ENCODE measurements around the gene CHKB. TPM values are rescaled to one million over a fixed set of nuclear protein-coding genes. Genes with fewer than 3 reads are reported as not detected.

CHKB gene
- total RNA-seq, 1 experiment from 2014 or later: 55.1 TPM

DNA sequence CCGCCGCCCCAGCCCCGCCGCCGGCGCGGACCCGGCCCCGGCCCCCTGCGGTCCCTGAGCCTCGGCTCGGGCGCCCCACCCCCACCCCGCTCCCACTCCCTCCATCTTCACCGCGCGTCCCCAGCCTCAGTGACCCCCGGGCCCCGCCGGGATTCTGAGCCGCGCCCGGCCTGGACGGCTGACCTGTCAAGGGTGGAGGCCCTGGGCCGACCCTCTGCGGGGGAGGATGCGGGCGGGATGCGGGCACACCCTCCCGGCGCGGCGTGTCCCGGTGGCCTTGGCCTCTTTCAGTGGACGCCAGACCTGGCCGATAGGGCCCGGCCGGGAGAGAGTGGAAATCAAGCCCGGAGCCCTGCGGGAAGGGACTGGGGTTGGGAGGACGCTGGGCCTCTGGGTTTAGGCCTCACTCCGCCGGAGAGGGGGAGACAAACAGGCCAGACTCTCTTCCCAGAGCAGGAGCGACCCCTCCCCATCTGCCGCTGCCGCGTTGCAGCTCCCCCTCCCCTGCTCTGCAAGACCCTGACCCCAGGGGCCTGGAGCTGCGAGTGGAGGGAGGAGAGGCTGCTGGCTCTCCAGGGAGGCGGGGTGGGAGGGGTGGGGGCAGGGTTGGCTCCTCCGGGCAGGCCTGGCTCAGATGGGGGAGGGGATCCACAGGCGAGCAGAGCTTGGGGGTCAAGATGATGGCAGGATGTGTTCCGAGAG lies 18.5 kb upstream of the CHKB start:
- POLR2A ChIA-PET: no interaction called here
- Histone ChIP-seq H3K9me2 (ENCODE audit: insufficient read depth) (no peaks in the 10 kb centered on the region), H3K36me3 (ENCODE audit: control insufficient read depth in 1 of 2, insufficient read depth in 2 of 2, low read length in 2 of 2) (no peaks in the 10 kb centered on the region), H3K27ac (ENCODE audit: low read depth, low read length) (no peak overlapping the region), H3K4me3 (replicated peaks in 1 of 2; ENCODE audit: low read depth in 1 of 2, low read length in 2 of 2) (peak overlapping the region; percentile 36 to 55), H3K9me3 (ENCODE audit: control insufficient read depth in 1 of 2, insufficient read depth in 1 of 2, low read depth in 1 of 2, low read length in 2 of 2) (no peaks in the 10 kb centered on the region), H3K79me2 (ENCODE audit: insufficient read depth, low read length) (no peaks in the 10 kb centered on the region), H3K4me1 (ENCODE audit: control insufficient read depth in 1 of 2, insufficient read depth in 2 of 2, low read length in 2 of 2) (peaks cover 0 to 10% of the 10 kb centered on the region in 2 experiments; a peak in 1 of 4 replicates), H2AFZ (ENCODE audit: low read depth, low read length, poor library complexity, severe bottlenecking) (no peak overlapping the region), H3K4me2 (ENCODE audit: low read length) (peak overlapping the region; percentile 68), H3K9ac (ENCODE audit: low read length) (no peak overlapping the region), H4K20me1 (ENCODE audit: insufficient read depth) (no peaks in the 10 kb centered on the region), H3K27me3 (ENCODE audit: insufficient read depth, low read length) (no peaks in the 10 kb centered on the region)
- intact Hi-C loops (cut with micrococcal nuclease): no loop called here
- TF ChIP-seq POLR2AphosphoS5 (IDR thresholded peaks at IDR 0.05; ENCODE audit: low read depth, low read length) (no peak), CEBPB (IDR thresholded peaks at IDR 0.05; ENCODE audit: low read depth) (no peak), EZH2phosphoT487 (IDR thresholded peaks at IDR 0.05; ENCODE audit: borderline replicate concordance) (no peak), TCF7L2 (IDR thresholded peaks at IDR 0.05; ENCODE audit: borderline replicate concordance, extremely low read depth, insufficient read depth, insufficient read length) (no peak), YY1 (IDR thresholded peaks at IDR 0.05; ENCODE audit: extremely low read depth, insufficient replicate concordance, low read depth, low read length) (no peak), ZFX (IDR thresholded peaks at IDR 0.05) (peak; percentile 42; the same call in 1 of the 2 replicates)
- CTCF ChIA-PET: no interaction called here
- no TSS peak for BruUV-seq (replicated peaks)
- DNase-seq (ENCODE audit: low read depth, low spot score) (no peak), ATAC-seq (peak; percentile 13; the same call in 1 of the 2 replicates)
- RAD21 ChIA-PET (ENCODE audit: low non-redundant PET in 1 of 2, low total read pairs in 2 of 2, uncharacterized antibody in 2 of 2, unreplicated experiment in 2 of 2): no interaction called here

DNA sequence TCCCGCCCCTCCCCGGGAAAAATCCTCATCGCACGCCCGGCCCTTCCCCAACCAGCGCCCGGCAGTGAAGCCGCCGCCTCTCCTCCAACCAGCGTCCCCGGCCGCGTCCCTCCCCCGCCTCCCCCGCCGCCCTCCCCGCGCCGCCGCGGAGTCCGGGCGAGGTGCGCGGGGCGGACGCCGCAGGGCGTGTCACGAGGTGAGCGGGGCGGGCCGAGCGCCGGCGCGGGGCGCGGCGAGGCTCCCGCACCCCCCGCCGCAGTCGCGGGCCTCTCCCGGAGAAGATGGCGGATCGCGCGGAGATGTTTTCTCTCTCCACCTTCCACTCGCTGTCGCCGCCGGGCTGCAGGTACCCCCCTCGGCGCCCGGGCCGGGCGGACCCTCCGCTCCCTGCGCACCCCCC lies 17.9 kb upstream of the CHKB start, which contains the start of gene MAPK8IP2:
TSS of gene MAPK8IP2 (plus strand) at position 256 of the 400 bp plus-strand sequence. CDS start at position 282, 26 bp downstream.
- no TSS peak for BruUV-seq (replicated peaks)
- ChIA-PET CTCF (no interaction called here), POLR2A (no interaction called here), RAD21 (ENCODE audit: low non-redundant PET in 1 of 2, low total read pairs in 2 of 2, uncharacterized antibody in 2 of 2, unreplicated experiment in 2 of 2) (no interaction called here)
- Histone ChIP-seq H3K36me3 (ENCODE audit: control insufficient read depth in 1 of 2, insufficient read depth in 2 of 2, low read length in 2 of 2) (no peaks in the 10 kb centered on the region), H3K4me1 (ENCODE audit: control insufficient read depth in 1 of 2, insufficient read depth in 2 of 2, low read length in 2 of 2) (peaks cover 0 to 10% of the 10 kb centered on the region in 2 experiments; a peak in 1 of 4 replicates), H3K9me2 (ENCODE audit: insufficient read depth) (no peaks in the 10 kb centered on the region), H3K27me3 (ENCODE audit: insufficient read depth, low read length) (no peaks in the 10 kb centered on the region), H3K9ac (ENCODE audit: low read length) (no peak within 1 kb of the TSS), H3K27ac (ENCODE audit: low read depth, low read length) (no peak within 1 kb of the TSS), H3K4me3 (replicated peaks in 1 of 2; ENCODE audit: low read depth in 1 of 2, low read length in 2 of 2) (peak within 1 kb of the TSS; percentile 36 to 55), H3K9me3 (ENCODE audit: control insufficient read depth in 1 of 2, insufficient read depth in 1 of 2, low read depth in 1 of 2, low read length in 2 of 2) (no peaks in the 10 kb centered on the region), H2AFZ (ENCODE audit: low read depth, low read length, poor library complexity, severe bottlenecking) (no peak within 1 kb of the TSS), H4K20me1 (ENCODE audit: insufficient read depth) (no peaks in the 10 kb centered on the region), H3K79me2 (ENCODE audit: insufficient read depth, low read length) (no peaks in the 10 kb centered on the region), H3K4me2 (ENCODE audit: low read length) (peak within 1 kb of the TSS; percentile 68)
- DNase-seq (ENCODE audit: low read depth, low spot score) (no peak), ATAC-seq (peak; percentile 80)
- TF ChIP-seq, protein P1, sequence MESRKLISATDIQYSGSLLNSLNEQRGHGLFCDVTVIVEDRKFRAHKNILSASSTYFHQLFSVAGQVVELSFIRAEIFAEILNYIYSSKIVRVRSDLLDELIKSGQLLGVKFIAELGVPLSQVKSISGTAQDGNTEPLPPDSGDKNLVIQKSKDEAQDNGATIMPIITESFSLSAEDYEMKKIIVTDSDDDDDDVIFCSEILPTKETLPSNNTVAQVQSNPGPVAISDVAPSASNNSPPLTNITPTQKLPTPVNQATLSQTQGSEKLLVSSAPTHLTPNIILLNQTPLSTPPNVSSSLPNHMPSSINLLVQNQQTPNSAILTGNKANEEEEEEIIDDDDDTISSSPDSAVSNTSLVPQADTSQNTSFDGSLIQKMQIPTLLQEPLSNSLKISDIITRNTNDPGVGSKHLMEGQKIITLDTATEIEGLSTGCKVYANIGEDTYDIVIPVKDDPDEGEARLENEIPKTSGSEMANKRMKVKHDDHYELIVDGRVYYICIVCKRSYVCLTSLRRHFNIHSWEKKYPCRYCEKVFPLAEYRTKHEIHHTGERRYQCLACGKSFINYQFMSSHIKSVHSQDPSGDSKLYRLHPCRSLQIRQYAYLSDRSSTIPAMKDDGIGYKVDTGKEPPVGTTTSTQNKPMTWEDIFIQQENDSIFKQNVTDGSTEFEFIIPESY (IDR thresholded peaks at IDR 0.05; ENCODE audit: extremely low read depth, insufficient replicate concordance, low read length): no peak
- TF ChIP-seq RAD21 (IDR thresholded peaks at IDR 0.05; ENCODE audit: low read depth) (no peak), ZNF274 (IDR thresholded peaks at IDR 0.05; ENCODE audit: low read depth, low read length) (no peak), CBX3 (IDR thresholded peaks at IDR 0.05; ENCODE audit: low read depth) (no peak), EZH2 (IDR thresholded peaks at IDR 0.05) (no peak), ELF1 (IDR thresholded peaks at IDR 0.05; ENCODE audit: borderline replicate concordance, low read depth) (no peak), EZH2phosphoT487 (IDR thresholded peaks at IDR 0.05; ENCODE audit: borderline replicate concordance) (no peak), YY1 (IDR thresholded peaks at IDR 0.05; ENCODE audit: extremely low read depth, insufficient replicate concordance, low read depth, low read length) (no peak)
- intact Hi-C loops (cut with micrococcal nuclease): no loop called here
